ENCODE results near the gene SCGB2A2. TPM values are rescaled to one million over a fixed set of nuclear protein-coding genes. Genes with fewer than 3 reads are reported as not detected.

The SCGB2A2 gene
- total RNA-seq, 5 donors from 2014 or later (not counting 1 experiment from before 2014, with no cell fraction given): not detected

DNA sequence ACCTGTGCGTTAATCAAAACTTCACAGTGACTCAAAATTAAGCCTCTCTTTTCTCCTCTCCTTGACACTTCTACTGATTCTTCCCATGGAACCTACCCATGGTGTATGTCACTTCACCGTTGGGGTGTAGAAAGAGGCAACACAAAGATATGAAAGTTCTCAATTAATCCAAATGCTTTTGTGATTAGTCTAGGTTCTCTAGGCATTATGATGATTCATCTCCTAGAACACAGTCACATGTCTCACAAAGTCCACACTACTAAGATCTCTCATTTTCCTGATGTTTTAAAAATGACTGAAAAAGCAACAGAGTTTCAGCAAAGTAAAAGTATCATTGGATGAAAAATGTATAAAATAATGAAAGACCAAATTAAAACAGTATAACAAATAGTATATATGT lies 13.7 kb upstream of the SCGB2A2 start:
- ATAC-seq (replicated peaks in 1 of 4): no peak
- H3K27ac Mint-ChIP-seq: peak overlapping the region in 1 of 2 donors; percentile 10
- no peak overlapping the region for H3K4me3 Mint-ChIP-seq
- ChIA-PET CTCF (no interaction called here), POLR2A (no interaction called here)
- peaks cover 8 to 17% of the 10 kb centered on the region in 2 donors for H3K27me3 Mint-ChIP-seq
- Histone ChIP-seq H3K4me1 (ENCODE audit: control insufficient read depth in 1 of 2, extremely low read depth in 1 of 2, insufficient read depth in 2 of 2, low read length in 2 of 2) (no peaks in the 10 kb centered on the region), H3K27me3 (replicated peaks in 1 of 2; ENCODE audit: control insufficient read depth in 2 of 2, extremely low read depth in 1 of 2, insufficient read depth in 2 of 2, low read length in 1 of 2) (peaks cover 0 to 2% of the 10 kb centered on the region in 2 experiments), H3K9me3 (no peaks in the 10 kb centered on the region), H3K4me3 (ENCODE audit: control insufficient read depth in 1 of 2, extremely low read depth in 1 of 2, low read length in 1 of 2) (no peak overlapping the region), H3K36me3 (ENCODE audit: control insufficient read depth in 2 of 2, extremely low read depth in 1 of 2, insufficient read depth in 1 of 2, low read length in 1 of 2) (no peaks in the 10 kb centered on the region), H3K27ac (ENCODE audit: low read length) (no peak overlapping the region)
- H3K4me1 Mint-ChIP-seq: no peaks in the 10 kb centered on the region
- H3K36me3 Mint-ChIP-seq: peaks cover 7% of the 10 kb centered on the region
- WGBS (ENCODE audit: insufficient coverage): no CpG with 5 or more reads among the region's 2 CpGs
- DNase-seq: no peak
- peaks cover 8 to 26% (median 21%) of the 10 kb centered on the region in 3 donors for H3K9me3 Mint-ChIP-seq

DNA sequence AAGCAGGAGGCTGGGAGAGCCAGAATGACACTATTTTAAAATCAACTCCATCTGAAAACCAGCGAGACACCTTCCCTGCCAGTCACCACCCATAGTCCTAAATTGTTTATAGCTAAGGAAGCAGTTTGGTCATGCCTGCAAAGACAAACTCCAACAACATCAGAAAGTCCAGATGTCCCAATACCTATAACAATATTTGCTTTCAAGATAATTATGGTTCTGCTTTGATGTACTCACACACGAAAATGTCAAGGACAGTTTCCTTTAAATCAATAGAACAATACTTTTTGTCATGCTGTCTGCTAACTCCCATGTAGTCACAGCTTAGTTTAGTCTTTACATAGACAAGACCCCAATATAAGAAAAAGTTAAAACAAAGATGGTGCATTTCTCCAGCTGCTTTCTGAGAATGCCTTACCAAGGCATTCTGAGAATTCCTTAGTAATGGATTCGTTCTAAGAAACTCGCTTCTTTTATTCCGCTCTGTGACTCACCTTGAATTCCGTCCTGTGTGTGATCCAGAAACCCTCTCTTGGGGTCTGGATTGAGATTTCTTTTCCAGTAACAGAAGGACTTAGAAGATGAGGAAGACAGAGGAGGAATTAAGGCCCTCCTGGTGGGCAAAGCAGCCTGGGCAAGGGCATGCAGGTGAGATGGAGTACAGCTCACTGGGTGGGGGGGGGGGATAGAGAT lies 9.6 kb upstream of the SCGB2A2 start:
- H3K9me3 ChIP-seq: no peaks in the 10 kb centered on the region
- Mint-ChIP-seq H3K27me3 (peaks cover 31% of the 10 kb centered on the region in 2 donors), H3K4me1 (no peaks in the 10 kb centered on the region), H3K9me3 (no peaks in the 10 kb centered on the region), H3K4me3 (no peak overlapping the region), H3K27ac (no peak overlapping the region), H3K36me3 (no peaks in the 10 kb centered on the region)
- ATAC-seq (replicated peaks in 1 of 4) (no peak), DNase-seq (no peak)
- POLR2A ChIA-PET: no interaction called here
- 57% methylated on average over 3 of the region's 6 CpGs for WGBS (ENCODE audit: insufficient coverage)
- H3K4me3 ChIP-seq (ENCODE audit: control insufficient read depth in 1 of 2, extremely low read depth in 1 of 2, low read length in 1 of 2): no peak overlapping the region
- CTCF ChIA-PET: interaction anchor here in 1 of 2 donors (0.6 kb wide), 1 partner anchor 25 kb away, joined by 5 read pairs; no protein-coding TSS in a partner anchor
- no peaks in the 10 kb centered on the region for H3K4me1 ChIP-seq (ENCODE audit: control insufficient read depth in 1 of 2, extremely low read depth in 1 of 2, insufficient read depth in 2 of 2, low read length in 2 of 2)
- H3K27ac ChIP-seq (ENCODE audit: low read length): no peak overlapping the region
- peaks cover 0 to 3% of the 10 kb centered on the region in 2 experiments for H3K27me3 ChIP-seq (replicated peaks in 1 of 2; ENCODE audit: control insufficient read depth in 2 of 2, extremely low read depth in 1 of 2, insufficient read depth in 2 of 2, low read length in 1 of 2)
- H3K36me3 ChIP-seq (ENCODE audit: control insufficient read depth in 2 of 2, extremely low read depth in 1 of 2, insufficient read depth in 1 of 2, low read length in 1 of 2): no peaks in the 10 kb centered on the region

DNA sequence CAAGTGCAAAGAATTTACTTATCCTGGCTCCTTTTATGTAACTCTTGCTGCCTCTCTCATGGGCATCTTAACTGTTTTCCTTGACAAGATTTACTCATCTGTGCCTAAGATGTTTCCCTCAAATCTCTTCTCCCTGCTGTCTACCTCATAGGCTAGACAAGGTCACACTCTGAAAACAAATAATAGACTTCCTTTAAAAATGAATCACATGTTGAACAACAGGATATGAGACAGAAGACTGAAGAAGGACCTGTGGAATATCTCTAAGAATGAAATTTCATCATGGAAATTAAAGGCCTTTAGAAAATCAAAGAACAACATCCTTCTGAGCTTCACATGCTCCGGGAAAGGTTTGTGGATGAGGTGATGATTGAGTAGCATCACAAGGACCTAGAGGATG lies 6.0 kb upstream of the SCGB2A2 start:
- WGBS (ENCODE audit: insufficient coverage): no CpG with 5 or more reads among the region's 1 CpG
- Histone ChIP-seq H3K9me3 (no peaks in the 10 kb centered on the region), H3K27ac (ENCODE audit: low read length) (no peak overlapping the region), H3K36me3 (ENCODE audit: control insufficient read depth in 2 of 2, extremely low read depth in 1 of 2, insufficient read depth in 1 of 2, low read length in 1 of 2) (no peaks in the 10 kb centered on the region), H3K4me1 (ENCODE audit: control insufficient read depth in 1 of 2, extremely low read depth in 1 of 2, insufficient read depth in 2 of 2, low read length in 2 of 2) (no peaks in the 10 kb centered on the region), H3K27me3 (replicated peaks in 1 of 2; ENCODE audit: control insufficient read depth in 2 of 2, extremely low read depth in 1 of 2, insufficient read depth in 2 of 2, low read length in 1 of 2) (peaks cover 3 to 6% of the 10 kb centered on the region in 2 experiments), H3K4me3 (ENCODE audit: control insufficient read depth in 1 of 2, extremely low read depth in 1 of 2, low read length in 1 of 2) (no peak overlapping the region)
- H3K27ac Mint-ChIP-seq: no peak overlapping the region
- H3K27me3 Mint-ChIP-seq: peaks cover 29 to 38% of the 10 kb centered on the region in 2 donors
- H3K36me3 Mint-ChIP-seq: no peaks in the 10 kb centered on the region
- ATAC-seq (replicated peaks in 1 of 4) (no peak), DNase-seq (no peak)
- CTCF ChIA-PET: interaction anchor here in 1 of 2 donors (0.6 kb wide), 1 partner anchor 60 kb away, joined by 3 read pairs; no protein-coding TSS in a partner anchor
- POLR2A ChIA-PET: no interaction called here
- no peaks in the 10 kb centered on the region for H3K4me1 Mint-ChIP-seq
- no peaks in the 10 kb centered on the region for H3K9me3 Mint-ChIP-seq
- H3K4me3 Mint-ChIP-seq: no peak overlapping the region

DNA sequence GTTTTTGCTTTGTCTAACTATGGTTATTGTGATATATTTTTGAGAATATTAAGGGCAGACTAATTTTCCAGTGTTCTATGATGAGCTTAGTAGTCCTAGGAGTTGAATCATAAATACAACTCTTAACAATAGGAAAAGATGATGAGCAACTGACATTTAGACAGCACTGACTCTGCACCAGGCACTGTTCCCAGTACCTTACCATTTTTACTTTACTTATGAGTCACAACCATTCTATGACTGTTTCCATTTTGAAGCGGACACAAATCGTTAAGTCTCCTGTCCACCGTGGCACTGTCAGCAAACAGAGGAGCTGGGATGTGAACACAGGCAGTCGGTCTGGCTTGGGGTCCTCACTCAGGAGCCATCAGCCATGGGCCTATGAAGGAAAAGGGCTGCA lies 3.4 kb upstream of the SCGB2A2 start:
- ChIA-PET CTCF (no interaction called here), POLR2A (no interaction called here)
- Histone ChIP-seq H3K36me3 (ENCODE audit: control insufficient read depth in 2 of 2, extremely low read depth in 1 of 2, insufficient read depth in 1 of 2, low read length in 1 of 2) (no peaks in the 10 kb centered on the region), H3K4me3 (ENCODE audit: control insufficient read depth in 1 of 2, extremely low read depth in 1 of 2, low read length in 1 of 2) (no peak overlapping the region), H3K27me3 (replicated peaks in 1 of 2; ENCODE audit: control insufficient read depth in 2 of 2, extremely low read depth in 1 of 2, insufficient read depth in 2 of 2, low read length in 1 of 2) (peaks cover 0 to 15% of the 10 kb centered on the region in 2 experiments), H3K27ac (ENCODE audit: low read length) (no peak overlapping the region), H3K4me1 (ENCODE audit: control insufficient read depth in 1 of 2, extremely low read depth in 1 of 2, insufficient read depth in 2 of 2, low read length in 2 of 2) (no peaks in the 10 kb centered on the region), H3K9me3 (no peaks in the 10 kb centered on the region)
- H3K27me3 Mint-ChIP-seq: peaks cover 36 to 38% of the 10 kb centered on the region in 2 donors
- no peak overlapping the region for H3K27ac Mint-ChIP-seq
- H3K36me3 Mint-ChIP-seq: no peaks in the 10 kb centered on the region
- ATAC-seq (replicated peaks in 1 of 4) (no peak), DNase-seq (no peak)
- H3K9me3 Mint-ChIP-seq: no peaks in the 10 kb centered on the region
- no peaks in the 10 kb centered on the region for H3K4me1 Mint-ChIP-seq
- no peak overlapping the region for H3K4me3 Mint-ChIP-seq
- 58% methylated on average over 4 of the region's 4 CpGs for WGBS (ENCODE audit: insufficient coverage)

DNA sequence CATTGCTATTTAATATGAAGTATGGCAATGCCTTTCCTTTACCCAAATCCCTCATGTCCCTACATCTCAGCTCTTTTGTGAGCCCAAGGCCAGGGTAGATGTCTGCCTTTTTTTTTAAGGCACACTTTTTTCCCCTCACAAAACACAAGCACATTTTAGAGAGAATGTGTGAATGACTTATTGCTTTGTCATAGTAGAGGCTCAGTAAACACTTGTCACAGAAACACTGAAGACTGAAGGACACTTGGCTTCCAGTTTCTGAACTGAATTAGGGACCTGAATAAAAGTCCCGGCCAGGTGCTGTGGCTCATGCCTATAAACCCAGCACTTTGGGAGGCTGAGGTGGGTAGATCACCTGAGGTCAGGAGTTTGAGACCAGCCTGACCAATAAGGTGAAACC lies 2.9 kb upstream of the SCGB2A2 start:
- Histone ChIP-seq H3K27me3 (replicated peaks in 1 of 2; ENCODE audit: control insufficient read depth in 2 of 2, extremely low read depth in 1 of 2, insufficient read depth in 2 of 2, low read length in 1 of 2) (peaks cover 0 to 15% of the 10 kb centered on the region in 2 experiments), H3K36me3 (ENCODE audit: control insufficient read depth in 2 of 2, extremely low read depth in 1 of 2, insufficient read depth in 1 of 2, low read length in 1 of 2) (no peaks in the 10 kb centered on the region), H3K4me1 (ENCODE audit: control insufficient read depth in 1 of 2, extremely low read depth in 1 of 2, insufficient read depth in 2 of 2, low read length in 2 of 2) (no peaks in the 10 kb centered on the region), H3K27ac (ENCODE audit: low read length) (no peak overlapping the region), H3K4me3 (ENCODE audit: control insufficient read depth in 1 of 2, extremely low read depth in 1 of 2, low read length in 1 of 2) (no peak overlapping the region), H3K9me3 (no peaks in the 10 kb centered on the region)
- no peak overlapping the region for H3K4me3 Mint-ChIP-seq
- ChIA-PET POLR2A (no interaction called here), CTCF (no interaction called here)
- H3K9me3 Mint-ChIP-seq: no peaks in the 10 kb centered on the region
- H3K36me3 Mint-ChIP-seq: no peaks in the 10 kb centered on the region
- peaks cover 35% of the 10 kb centered on the region in 2 donors for H3K27me3 Mint-ChIP-seq
- no peak for DNase-seq
- no peaks in the 10 kb centered on the region for H3K4me1 Mint-ChIP-seq
- ATAC-seq (replicated peaks in 1 of 4): no peak
- WGBS (ENCODE audit: insufficient coverage): no CpG with 5 or more reads among the region's 1 CpG
- H3K27ac Mint-ChIP-seq: no peak overlapping the region

DNA sequence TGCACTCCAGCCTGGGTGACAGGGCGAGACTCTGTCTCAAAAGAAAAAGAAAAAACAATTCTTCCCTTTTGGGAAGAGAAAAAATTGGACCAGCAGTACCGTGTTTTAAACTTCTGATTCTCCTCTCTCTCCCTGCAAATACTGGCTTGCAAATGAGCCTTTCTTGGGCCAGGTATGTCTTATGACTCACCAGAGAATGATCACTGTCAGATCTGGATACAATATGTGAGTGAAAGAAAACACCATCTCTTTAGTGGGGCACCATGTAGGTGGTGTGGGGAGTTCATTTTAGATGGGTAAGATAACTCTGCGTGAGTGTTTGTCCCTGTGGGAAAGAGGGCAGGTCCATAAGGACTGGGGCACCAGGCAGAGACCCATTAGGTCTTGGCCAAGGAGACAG lies 2.4 kb upstream of the SCGB2A2 start:
- ChIA-PET POLR2A (no interaction called here), CTCF (no interaction called here)
- no peak for DNase-seq
- no peak for ATAC-seq (replicated peaks in 1 of 4)
- Mint-ChIP-seq H3K27ac (no peak overlapping the region), H3K27me3 (peaks cover 35% of the 10 kb centered on the region in 2 donors), H3K9me3 (no peaks in the 10 kb centered on the region), H3K36me3 (no peaks in the 10 kb centered on the region), H3K4me3 (no peak overlapping the region), H3K4me1 (no peaks in the 10 kb centered on the region)
- Histone ChIP-seq H3K4me3 (ENCODE audit: control insufficient read depth in 1 of 2, extremely low read depth in 1 of 2, low read length in 1 of 2) (no peak overlapping the region), H3K36me3 (ENCODE audit: control insufficient read depth in 2 of 2, extremely low read depth in 1 of 2, insufficient read depth in 1 of 2, low read length in 1 of 2) (no peaks in the 10 kb centered on the region), H3K4me1 (ENCODE audit: control insufficient read depth in 1 of 2, extremely low read depth in 1 of 2, insufficient read depth in 2 of 2, low read length in 2 of 2) (no peaks in the 10 kb centered on the region), H3K27me3 (replicated peaks in 1 of 2; ENCODE audit: control insufficient read depth in 2 of 2, extremely low read depth in 1 of 2, insufficient read depth in 2 of 2, low read length in 1 of 2) (peaks cover 0 to 15% of the 10 kb centered on the region in 2 experiments), H3K9me3 (no peaks in the 10 kb centered on the region), H3K27ac (ENCODE audit: low read length) (no peak overlapping the region)
- no CpG with 5 or more reads among the region's 3 CpGs for WGBS (ENCODE audit: insufficient coverage)
